Stimulated activated CD4-positive, alpha-beta T cell treated with anti-CD3 and anti-CD28 coated beads, Interleukin-1b, Interleukin-23, amount 100 ng/mL, for 24 hours (primary cell): ENCODE results near the gene BNIP1.

Experiments
- DNase-seq, 4 experiments: peaks; one replicate each; pipeline ENCODE4 v3.0.0-alpha.2; 2020; ENCODE audit warnings: low read depth in 4 of 4, low spot score in 1 of 4

The BNIP1 gene

DNA sequence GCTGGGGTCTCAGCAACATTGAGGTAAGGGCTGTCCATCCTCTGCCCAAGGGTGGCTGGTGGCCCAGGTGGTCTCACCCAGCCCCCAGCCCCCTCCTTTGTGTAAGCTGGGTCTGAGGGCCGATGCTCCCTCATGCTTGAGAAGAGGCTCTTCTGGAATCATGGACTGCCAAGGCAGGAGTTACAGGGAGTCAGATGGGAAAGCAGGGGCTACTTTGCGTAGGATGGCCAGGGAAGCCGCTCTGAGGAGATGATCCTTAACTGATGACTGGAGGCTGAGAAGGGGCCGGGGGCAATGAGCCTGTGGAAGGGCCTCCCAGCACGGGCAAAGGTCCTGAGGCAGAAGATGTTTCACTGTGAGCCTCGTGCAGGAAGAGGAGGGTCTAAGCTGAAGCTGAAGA, 67.0 kb downstream of the BNIP1 start:
- no peak for DNase-seq

DNA sequence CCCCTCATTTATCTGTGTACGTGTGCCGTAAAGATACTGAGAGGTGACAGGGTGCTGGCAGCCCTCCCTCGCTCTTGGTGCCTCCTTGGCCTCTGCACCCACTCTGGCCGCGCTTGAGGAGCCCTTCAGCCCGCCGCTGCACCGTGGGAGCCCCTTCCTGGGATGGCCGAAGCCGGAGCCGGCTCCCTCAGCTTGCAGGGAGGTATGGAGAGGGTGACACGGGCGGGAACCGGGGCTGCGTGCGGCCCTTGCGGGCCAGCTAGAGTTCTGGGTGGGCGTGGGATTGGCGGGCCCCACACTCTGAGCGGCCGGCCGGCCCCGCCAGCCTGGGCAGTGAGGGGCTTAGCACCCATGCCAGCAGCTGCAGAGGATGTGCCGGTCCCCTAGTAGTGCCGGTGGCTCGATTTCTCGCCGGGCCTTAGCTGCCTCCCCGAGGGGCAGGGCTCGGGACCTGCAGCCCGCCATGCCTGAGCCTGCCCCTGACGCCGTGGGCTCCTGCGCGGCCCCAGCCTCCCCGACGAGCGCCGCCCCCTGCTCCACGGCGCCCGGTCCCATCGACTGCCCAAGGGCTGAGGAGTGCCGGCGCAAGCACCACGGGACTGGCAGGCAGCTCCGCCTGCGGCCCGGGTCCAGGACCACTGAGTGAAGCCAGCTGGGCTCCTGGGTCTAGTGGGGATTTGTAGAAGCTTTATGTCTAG, 69.1 kb downstream of the BNIP1 start:
- no peak for DNase-seq
